Muscle layer of colon (tissue), 2 donors: ENCODE data around the gene LTBP3.

ENCODE experiments used
- H3K27ac ChIP-seq: one replicate; pipeline ENCODE4 v1.7.0; 2013; ENCODE audit warnings: low read depth, mild to moderate bottlenecking, low read length, moderate library complexity
- H3K27me3 ChIP-seq, 2 donors: one replicate each; pipeline ENCODE4 v1.7.0; 2013; ENCODE audit warnings: low read length in 2 of 2, mild to moderate bottlenecking in 2 of 2; ENCODE audit not compliant: insufficient read depth in 2 of 2, control insufficient read depth in 1 of 2
- H3K36me3 ChIP-seq: one replicate; pipeline ENCODE4 v1.7.0; 2013; ENCODE audit warnings: mild to moderate bottlenecking, low read length; ENCODE audit not compliant: insufficient read depth
- H3K4me1 ChIP-seq: one replicate; pipeline ENCODE4 v1.7.0; 2013; ENCODE audit warnings: mild to moderate bottlenecking, low read length; ENCODE audit not compliant: insufficient read depth
- H3K4me3 ChIP-seq, 2 donors: one replicate each; pipeline ENCODE4 v1.7.0; 2013; ENCODE audit warnings: low read length in 2 of 2, low read depth in 1 of 2, mild to moderate bottlenecking in 1 of 2, moderate library complexity in 1 of 2
- H3K9ac ChIP-seq: one replicate; pipeline ENCODE4 v1.7.0; 2013; ENCODE audit warnings: low read length
- H3K9me3 ChIP-seq: one replicate; pipeline ENCODE4 v1.7.0; 2013; ENCODE audit warnings: mild to moderate bottlenecking, low read length
- donor health status: abdominal sarcoma.
- donor health status: Adenocarcinoma of cecum.

LTBP3 gene

DNA sequence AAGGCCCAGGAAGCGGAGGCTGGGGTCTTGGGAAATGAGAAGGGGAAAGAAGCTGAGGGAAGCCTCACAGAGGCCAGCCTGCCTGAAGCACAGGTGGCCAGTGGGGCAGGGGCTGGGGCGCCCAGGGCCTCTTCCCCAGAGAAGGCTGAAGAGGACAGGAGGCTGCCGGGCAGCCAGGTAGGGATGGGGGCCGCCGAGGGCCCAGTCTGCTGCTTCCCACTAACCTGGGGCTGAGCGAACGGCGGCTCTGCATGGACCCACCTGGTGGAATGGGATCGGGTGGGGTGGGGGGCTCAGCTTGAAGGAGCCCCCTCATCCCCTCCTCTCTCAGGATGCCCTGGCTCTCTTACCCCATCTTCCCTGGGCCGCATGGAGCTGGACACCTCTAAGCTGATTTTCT, 25.4 kb upstream of the LTBP3 start:
- Histone ChIP-seq H3K27ac (peak overlapping the region; percentile 15), H3K9ac (no peak overlapping the region), H3K4me3 (no peak overlapping the region), H3K4me1 (peaks cover 44% of the 10 kb centered on the region), H3K27me3 (no peaks in the 10 kb centered on the region), H3K9me3 (no peaks in the 10 kb centered on the region), H3K36me3 (peaks cover 72% of the 10 kb centered on the region)

DNA sequence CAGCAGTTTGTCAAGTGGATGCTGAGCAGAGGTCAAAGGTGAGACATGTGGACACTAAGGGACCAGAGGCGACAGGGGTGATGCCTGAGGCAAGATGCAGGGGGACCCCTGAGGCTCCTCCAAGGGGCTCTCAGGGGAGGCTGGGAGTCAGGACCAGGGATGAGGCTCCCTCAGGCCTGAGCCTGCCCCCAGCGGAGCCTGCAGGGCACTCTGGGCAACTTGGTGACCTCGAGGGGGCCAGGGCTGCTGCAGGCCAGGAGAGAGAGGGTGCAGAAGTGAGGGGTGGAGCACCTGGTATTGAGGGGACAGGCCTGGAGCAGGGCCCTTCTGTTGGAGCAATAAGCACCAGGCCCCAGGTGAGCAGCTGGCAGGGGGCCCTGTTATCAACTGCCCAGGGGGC, 23.8 kb upstream of the LTBP3 start:
- peaks cover 78% of the 10 kb centered on the region for H3K36me3 ChIP-seq
- H3K9ac ChIP-seq, result no peak overlapping the region
- H3K27me3 ChIP-seq, result no peaks in the 10 kb centered on the region
- peak overlapping the region; percentile 31 for H3K27ac ChIP-seq
- peaks cover 40% of the 10 kb centered on the region for H3K4me1 ChIP-seq
- no peak overlapping the region for H3K4me3 ChIP-seq
- no peaks in the 10 kb centered on the region for H3K9me3 ChIP-seq

DNA sequence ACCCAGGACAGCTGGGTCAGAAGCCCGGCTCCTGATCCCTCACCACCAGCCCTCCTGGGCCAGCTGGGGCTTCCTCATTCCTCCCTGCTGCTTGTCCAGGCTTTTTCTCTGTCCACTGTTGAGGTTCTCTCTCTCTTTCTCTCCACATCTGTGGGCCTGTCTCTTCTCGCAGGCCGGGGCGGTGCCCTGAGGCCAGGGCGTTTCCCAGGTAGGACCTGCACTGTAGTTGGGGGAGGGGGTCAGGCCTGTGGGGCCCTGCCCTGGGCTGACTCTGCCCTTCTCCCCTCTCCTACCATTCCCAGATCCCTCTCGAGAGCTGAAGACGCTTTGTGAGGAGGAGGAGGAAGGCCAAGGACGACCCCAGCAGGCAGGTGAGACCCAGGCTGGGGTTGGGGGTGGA, 22.6 kb upstream of the LTBP3 start:
- H3K27me3 ChIP-seq, result no peaks in the 10 kb centered on the region
- H3K27ac ChIP-seq, result no peak overlapping the region
- H3K9me3 ChIP-seq, result no peaks in the 10 kb centered on the region
- H3K4me1 ChIP-seq, result peaks cover 29% of the 10 kb centered on the region
- no peak overlapping the region for H3K4me3 ChIP-seq
- peaks cover 68% of the 10 kb centered on the region for H3K36me3 ChIP-seq
- H3K9ac ChIP-seq, result no peak overlapping the region

DNA sequence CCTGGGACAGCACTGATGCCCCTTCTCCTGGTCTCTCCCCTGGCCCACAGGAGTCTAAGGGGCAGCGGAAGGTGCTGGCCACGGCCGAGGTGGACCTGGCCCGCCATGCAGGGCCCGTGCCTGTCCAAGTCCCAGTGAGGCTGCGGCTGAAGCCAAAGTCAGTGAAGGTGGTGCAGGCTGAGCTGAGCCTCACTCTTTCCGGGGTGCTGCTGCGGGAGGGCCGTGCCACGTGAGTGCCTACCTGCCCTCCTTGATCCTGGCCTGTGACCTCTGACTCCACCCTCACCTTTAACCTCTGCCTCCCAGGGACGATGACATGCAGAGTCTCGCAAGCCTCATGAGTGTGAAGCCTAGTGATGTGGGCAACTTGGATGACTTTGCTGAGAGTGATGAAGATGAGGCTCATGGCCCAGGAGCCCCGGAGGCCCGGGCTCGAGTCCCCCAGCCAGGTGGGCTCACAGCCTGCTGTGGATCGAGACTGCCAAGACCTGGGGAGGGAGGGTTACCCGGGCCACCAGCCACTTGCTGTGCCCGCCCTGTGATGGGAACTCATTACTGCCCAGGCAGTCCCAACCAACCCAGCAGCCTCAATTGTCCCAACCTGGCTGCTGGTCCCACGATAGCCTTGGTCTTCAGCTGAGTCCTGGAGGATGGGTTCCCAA, 22.0 kb upstream of the LTBP3 start:
- Histone ChIP-seq H3K4me3 (no peak overlapping the region), H3K4me1 (peaks cover 29% of the 10 kb centered on the region), H3K36me3 (peaks cover 68% of the 10 kb centered on the region), H3K27ac (no peak overlapping the region), H3K9ac (no peak overlapping the region), H3K27me3 (no peaks in the 10 kb centered on the region), H3K9me3 (no peaks in the 10 kb centered on the region)

GRCh38 chr11:65579291-65579690, 21.1 kb upstream of the LTBP3 start:
- peaks cover 29% of the 10 kb centered on the region for H3K4me1 ChIP-seq

DNA sequence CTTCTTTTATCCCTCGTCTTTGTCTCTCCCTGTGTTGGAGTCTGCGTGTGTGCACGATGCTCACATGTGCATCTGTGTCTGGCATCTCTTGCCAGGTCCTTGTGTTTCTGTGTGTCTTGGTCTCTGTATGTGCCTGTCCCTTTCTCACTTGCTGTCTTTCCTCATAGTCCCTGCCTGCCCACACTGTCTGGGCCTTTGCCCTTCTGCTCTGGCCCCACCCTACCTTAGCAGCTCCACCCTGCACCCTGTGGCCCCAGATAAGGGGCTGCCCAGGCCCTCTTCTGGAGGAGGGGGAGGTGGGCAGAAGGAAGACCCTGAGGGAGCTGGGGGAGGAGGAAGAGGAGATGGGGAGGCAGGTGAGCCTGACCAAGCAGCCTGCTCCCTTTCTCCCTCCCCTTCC, 20.5 kb upstream of the LTBP3 start:
- Histone ChIP-seq H3K36me3 (peaks cover 56% of the 10 kb centered on the region), H3K9me3 (no peaks in the 10 kb centered on the region), H3K27ac (peak overlapping the region; percentile 96), H3K4me1 (peaks cover 28% of the 10 kb centered on the region), H3K9ac (peak overlapping the region; percentile 95), H3K4me3 (peak overlapping the region in 1 of 2 donors; percentile 92), H3K27me3 (no peaks in the 10 kb centered on the region)

More at GRCh38 chr11:65579291-65579690, 21.1 kb upstream of the LTBP3 start:
- no peaks in the 10 kb centered on the region for H3K9me3 ChIP-seq
- no peak overlapping the region for H3K9ac ChIP-seq
- no peaks in the 10 kb centered on the region for H3K27me3 ChIP-seq
- H3K4me3 ChIP-seq, result no peak overlapping the region
- no peak overlapping the region for H3K27ac ChIP-seq
- peaks cover 62% of the 10 kb centered on the region for H3K36me3 ChIP-seq

DNA sequence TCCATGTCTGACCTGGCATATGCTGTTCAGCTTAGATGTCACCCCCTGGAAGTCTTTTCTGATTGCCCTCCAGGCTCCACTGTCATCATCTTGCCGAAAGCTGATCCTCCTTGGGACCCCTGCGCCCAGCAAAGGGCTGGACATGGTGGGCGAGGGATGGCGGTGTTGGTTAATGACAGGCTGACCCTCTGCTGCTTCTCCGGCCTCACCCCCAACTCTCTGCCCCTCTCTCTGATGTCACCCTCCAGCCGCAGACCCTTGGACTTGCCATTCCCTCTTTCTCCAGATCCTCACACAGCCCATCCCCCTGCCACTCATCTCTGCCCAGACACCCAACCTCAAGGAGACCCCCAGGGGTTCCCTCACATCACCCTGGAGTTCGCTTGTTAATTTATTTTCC, 20.0 kb upstream of the LTBP3 start:
- Histone ChIP-seq H3K4me1 (peaks cover 33% of the 10 kb centered on the region), H3K4me3 (peak overlapping the region; percentile 92 to 98), H3K9me3 (no peaks in the 10 kb centered on the region), H3K27me3 (no peaks in the 10 kb centered on the region), H3K27ac (peak overlapping the region; percentile 96), H3K36me3 (peaks cover 50% of the 10 kb centered on the region), H3K9ac (peak overlapping the region; percentile 95)

DNA sequence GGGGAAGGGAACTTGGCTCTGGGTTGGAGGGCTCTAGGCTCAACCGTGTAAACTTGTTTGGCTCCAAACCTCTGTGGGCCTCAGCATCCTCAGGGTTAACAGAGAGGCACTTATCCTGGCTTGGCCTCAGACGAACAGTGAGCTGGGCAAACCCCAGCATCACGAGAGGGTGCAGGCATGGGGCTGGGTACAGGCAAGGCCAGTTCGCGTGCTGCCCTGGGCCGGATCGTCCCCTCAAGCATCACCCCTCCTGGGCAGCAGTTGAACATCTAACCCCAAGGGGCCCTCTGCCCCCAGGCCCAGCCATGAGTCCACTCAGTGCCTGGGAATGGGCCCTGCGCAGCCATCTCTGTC, 19.6 kb upstream of the LTBP3 start:
- Histone ChIP-seq H3K4me1 (peaks cover 34% of the 10 kb centered on the region), H3K9ac (peak overlapping the region; percentile 95), H3K27me3 (no peaks in the 10 kb centered on the region), H3K36me3 (peaks cover 46% of the 10 kb centered on the region), H3K27ac (peak overlapping the region; percentile 96), H3K9me3 (no peaks in the 10 kb centered on the region), H3K4me3 (peak overlapping the region; percentile 92 to 98)

- H3K36me3 ChIP-seq, result peaks cover 40% of the 10 kb centered on the region
- H3K4me1 ChIP-seq, result peaks cover 35% of the 10 kb centered on the region
- peak overlapping the region; percentile 95 for H3K9ac ChIP-seq
- no peaks in the 10 kb centered on the region for H3K9me3 ChIP-seq
- peak overlapping the region; percentile 92 to 98 for H3K4me3 ChIP-seq
- no peaks in the 10 kb centered on the region for H3K27me3 ChIP-seq
- H3K27ac ChIP-seq, result peak overlapping the region; percentile 96
Observed at GRCh38 chr11:65576867-65577755, 19.0 kb upstream of the LTBP3 start.

DNA sequence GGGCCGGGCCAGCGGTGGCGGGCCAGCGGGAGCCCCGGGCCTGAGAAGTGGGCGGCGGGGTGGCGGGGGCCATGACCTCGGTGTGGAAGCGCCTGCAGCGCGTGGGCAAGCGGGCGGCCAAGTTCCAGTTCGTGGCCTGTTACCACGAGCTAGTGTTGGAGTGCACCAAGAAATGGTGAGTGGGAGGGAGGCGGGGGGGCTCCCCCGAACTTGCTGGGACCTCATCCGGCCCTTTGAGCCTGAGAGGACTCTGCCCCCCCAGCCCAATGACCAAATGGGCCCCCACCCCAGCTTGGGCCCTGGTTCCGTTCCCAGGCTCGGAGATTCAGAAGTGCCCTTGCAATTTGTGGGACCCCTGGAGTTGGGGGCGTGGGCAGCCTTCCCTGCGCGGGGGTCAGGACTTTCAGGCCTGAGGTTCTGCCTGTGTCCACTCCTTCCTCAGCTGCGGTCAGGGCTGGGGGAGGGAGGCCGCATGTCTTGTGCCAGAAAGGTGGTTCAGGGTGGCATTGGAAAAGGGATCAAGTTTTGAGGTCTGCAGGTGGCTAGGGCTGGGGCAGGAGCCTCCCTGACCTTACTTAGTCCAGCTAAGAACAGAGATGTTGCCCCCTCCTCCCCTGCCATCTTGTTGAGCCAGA, 18.2 kb upstream of the LTBP3 start:
- no peaks in the 10 kb centered on the region for H3K9me3 ChIP-seq
- no peaks in the 10 kb centered on the region for H3K27me3 ChIP-seq
- peaks cover 42% of the 10 kb centered on the region for H3K4me1 ChIP-seq
- H3K9ac ChIP-seq, result peak overlapping the region; percentile 95
- H3K27ac ChIP-seq, result peak overlapping the region; percentile 96
- peak overlapping the region; percentile 92 to 98 for H3K4me3 ChIP-seq
- H3K36me3 ChIP-seq, result peaks cover 32% of the 10 kb centered on the region

- Histone ChIP-seq H3K4me3 (peak within 1 kb of the TSS; percentile 92 to 98), H3K4me1 (peaks cover 49% of the 10 kb centered on the region), H3K27ac (peak within 1 kb of the TSS; percentile 96), H3K27me3 (no peaks in the 10 kb centered on the region), H3K36me3 (peaks cover 26% of the 10 kb centered on the region), H3K9ac (peak within 1 kb of the TSS; percentile 95), H3K9me3 (no peaks in the 10 kb centered on the region)
Observed at GRCh38 chr11:65575568-65576231, 17.5 kb upstream of the LTBP3 start, which contains the start of gene EHBP1L1. Gene EHBP1L1, plus strand, starts transcription at chr11:65576053. Its CDS starts 250 bp downstream, at chr11:65576303.
